Endothelial cell of umbilical vein (primary cell): ENCODE data around the gene SCIMP. TPM values are rescaled to one million over a fixed set of nuclear protein-coding genes. Genes with fewer than 3 reads are reported as not detected.

Experiments
- BruUV-seq: library from RNA; stranded (reverse); fragments of 400-500 nt; replicated peaks from 2 replicates; lab custom pipeline; 2021; lab: Mats Ljungman, UMichigan
- CTCF ChIA-PET: fragments of 300-600, 350-600 bp; sonication (Branson Sonifier 250); formaldehyde crosslinking; loops from one replicate; lab custom pipeline; 2021; ENCODE audit warnings: antibody characterized with exemption, inconsistent platforms; lab: Charles Lee
- POLR2A ChIA-PET: fragments of 300-600, 350-600 bp; sonication (Branson Sonifier 250); formaldehyde crosslinking; loops from one replicate; lab custom pipeline; 2021; ENCODE audit warnings: antibody characterized with exemption, inconsistent platforms; lab: Charles Lee
- DNase-seq: peaks from one replicate; pipeline ENCODE4 v3.0.0-alpha.2; 2011; ENCODE audit warnings: low read depth, low spot score
- FAIRE-seq: peaks from 2 replicates; lab custom pipeline; 2011; peaks lifted over from hg19 to GRCh38; lab: Jason Lieb, UNC
- H2AFZ ChIP-seq: 2 replicates; pipeline ENCODE4 v1.6.0; 2012; ENCODE audit warnings: low read depth, low read length, control low read depth, inconsistent platforms
- H3K27ac ChIP-seq: 2 replicates; pipeline ENCODE4 v1.5.1; 2011; ENCODE audit warnings: low read depth, mild to moderate bottlenecking, control low read depth, low read length, moderate library complexity; ENCODE audit not compliant: insufficient read depth
- H3K27me3 ChIP-seq, 2 experiments: 2 replicates each; pipeline versions ENCODE4 v1.6.0 to v1.6.1; 2011; ENCODE audit warnings: low read length in 2 of 2, mixed read lengths in 1 of 2; ENCODE audit not compliant: control insufficient read depth in 2 of 2, insufficient read depth in 2 of 2
- H3K36me3 ChIP-seq, 2 experiments: 2 replicates in 1 of 2; 3 replicates in 1 of 2; pipeline ENCODE4 v1.5.1; 2011; ENCODE audit warnings: low read length in 2 of 2, mild to moderate bottlenecking in 1 of 2, moderate library complexity in 1 of 2; ENCODE audit not compliant: control insufficient read depth in 2 of 2, insufficient read depth in 2 of 2; ENCODE audit errors: extremely low read depth in 1 of 2
- H3K4me1 ChIP-seq: 3 replicates; pipeline ENCODE4 v1.5.1; 2011; ENCODE audit warnings: mild to moderate bottlenecking, low read length; ENCODE audit not compliant: control insufficient read depth, insufficient read depth; ENCODE audit errors: extremely low read depth
- H3K4me2 ChIP-seq: 2 replicates; pipeline ENCODE4 v1.6.1; 2011; ENCODE audit warnings: low read length, control low read depth, mixed read lengths; ENCODE audit not compliant: insufficient read depth
- H3K4me3 ChIP-seq, 3 experiments: fragments of 200-600 bp in 1 of 3; sonication (generic), shearing (Covaris generic) in 1 of 3; replicated peaks in 1 of 3; 2 replicates each; pipeline ENCODE4 v1.5.1; 2011 to 2016; ENCODE audit warnings: control low read depth in 3 of 3, low read length in 3 of 3, mild to moderate bottlenecking in 2 of 3, inconsistent platforms in 1 of 3, low read depth in 1 of 3, moderate library complexity in 1 of 3; ENCODE audit not compliant: insufficient read depth in 1 of 3
- H3K79me2 ChIP-seq: 2 replicates; pipeline ENCODE4 v1.6.0; 2012; ENCODE audit warnings: low read length, inconsistent platforms; ENCODE audit not compliant: control insufficient read depth, insufficient read depth
- H3K9ac ChIP-seq: replicated peaks from 2 replicates; pipeline ENCODE3; 2011; ENCODE audit warnings: low read length, control low read depth; ENCODE audit not compliant: insufficient read depth; ENCODE audit errors: extremely low read depth
- H3K9me1 ChIP-seq: replicated peaks from 3 replicates; pipeline ENCODE4 v1.6.0; 2011; ENCODE audit warnings: mild to moderate bottlenecking, low read length; ENCODE audit not compliant: control insufficient read depth, insufficient read depth; ENCODE audit errors: extremely low read depth
- H3K9me3 ChIP-seq: replicated peaks from 2 replicates; pipeline ENCODE4 v1.5.1; 2012; ENCODE audit warnings: low read length, inconsistent platforms; ENCODE audit not compliant: control insufficient read depth, insufficient read depth
- H4K20me1 ChIP-seq: replicated peaks from 2 replicates; pipeline ENCODE3; 2011; ENCODE audit warnings: mild to moderate bottlenecking, low read length; ENCODE audit not compliant: control insufficient read depth, insufficient read depth; ENCODE audit errors: extremely low read depth
- CTCF ChIP-seq, 2 donors: IDR thresholded peaks; 1 replicate in 1 of 2; 2 replicates in 1 of 2; pipeline ENCODE4 v1.5.1; 2011; ENCODE audit warnings: low read length in 2 of 2, mild to moderate bottlenecking in 2 of 2, moderate library complexity in 2 of 2, control low read depth in 1 of 2, inconsistent platforms in 1 of 2, low read depth in 1 of 2; ENCODE audit not compliant: insufficient read depth in 1 of 2; ENCODE audit errors: extremely low read depth in 1 of 2
- EZH2 ChIP-seq: IDR thresholded peaks from 2 replicates; pipeline ENCODE4 v1.6.1; 2012; ENCODE audit warnings: borderline replicate concordance, low read depth, mild to moderate bottlenecking, moderate library complexity, low read length, inconsistent platforms; ENCODE audit not compliant: severe bottlenecking
- FOS ChIP-seq: IDR thresholded peaks from 2 replicates; pipeline ENCODE4 v1.6.1; 2011; ENCODE audit warnings: mild to moderate bottlenecking, low read length, moderate library complexity, borderline replicate concordance; ENCODE audit not compliant: insufficient read depth
- JUN ChIP-seq: IDR thresholded peaks from 2 replicates; pipeline ENCODE4 v1.6.1; 2011; ENCODE audit warnings: borderline replicate concordance, low read depth; ENCODE audit not compliant: insufficient read length, insufficient read depth
- POLR2A ChIP-seq: IDR thresholded peaks from 2 replicates; pipeline ENCODE4 v1.6.1; 2012; ENCODE audit warnings: low read depth, mild to moderate bottlenecking, control low read depth, low read length
- dilution Hi-C: fragments of 300-500 bp; cut with MboI; formaldehyde crosslinking; loops from one replicate; pipeline ENCODE4 v1.15.0; 2019; ENCODE audit warnings: low sequenced_read_pairs; ENCODE audit not compliant: extremely low pct_ligation_motif_present
- intact Hi-C: fragments of 100-400 bp; cut with micrococcal nuclease; formaldehyde crosslinking; loops from one replicate; pipeline ENCODE4 v1.10.0; 2022
- polyA plus RNA-seq, 4 experiments: library from polyadenylated mRNA; depleted of rRNA in 3 of 4; stranded (reverse) in 3 of 4; unstranded in 1 of 4; fragments of >200 nt; gene quantifications; 2 replicates each; pipeline versions ENCODE4 v1.2.1 to v1.2.3, GENCODE V29; 2011 to 2012; ENCODE audit warnings: missing spikeins in 1 of 4
- total RNA-seq: library from RNA; stranded (reverse); gene quantifications from 2 replicates; pipeline ENCODE4 v1.2.3, GENCODE V29; 2021

The SCIMP gene
- total and polyA plus RNA-seq, 2 donors (not counting 3 experiments of a cell fraction or from before 2014, with no cell fraction given) = not detected

- Histone ChIP-seq H3K27me3 (no peaks in the 10 kb centered on the region), H3K27ac (no peak overlapping the region), H3K4me2 (no peak overlapping the region), H3K36me3 (no peaks in the 10 kb centered on the region), H3K9me1 (no peaks in the 10 kb centered on the region), H3K4me3 (no peak overlapping the region), H2AFZ (no peak overlapping the region), H3K9ac (no peak overlapping the region), H4K20me1 (no peaks in the 10 kb centered on the region), H3K79me2 (no peaks in the 10 kb centered on the region), H3K9me3 (no peaks in the 10 kb centered on the region), H3K4me1 (no peaks in the 10 kb centered on the region)
- POLR2A ChIA-PET = no interaction called here
- CTCF ChIA-PET = interaction anchor here (0.9 kb wide), 1 partner anchor 13 kb away, joined by 3 read pairs; no protein-coding TSS in a partner anchor
- FAIRE-seq (no peak), DNase-seq (no peak)
- dilution Hi-C loops = no loop called here
- intact Hi-C loops = no loop called here
- TF ChIP-seq JUN (no peak), FOS (no peak), POLR2A (no peak), EZH2 (no peak), CTCF (IDR thresholded peaks at IDR 0.05; ENCODE audit: extremely low read depth in 1 of 2, insufficient read depth in 1 of 2, low read depth in 1 of 2, low read length in 2 of 2) (no peak)
- BruUV-seq = no TSS peak
Measured at GRCh38 chr17:5209396-5209795, 25.3 kb downstream of the SCIMP start.

- no peaks in the 10 kb centered on the region for H4K20me1 ChIP-seq
- CTCF ChIA-PET = no interaction called here
- no peak overlapping the region for H3K27ac ChIP-seq
- H3K9me3 ChIP-seq = no peaks in the 10 kb centered on the region
- no peak for FAIRE-seq
- no peaks in the 10 kb centered on the region for H3K36me3 ChIP-seq
- H3K4me2 ChIP-seq = no peak overlapping the region
- no peak for DNase-seq
- POLR2A ChIA-PET = no interaction called here
- BruUV-seq = no TSS peak
- dilution Hi-C loops (no loop called here), intact Hi-C loops (no loop called here)
- H3K9ac ChIP-seq = no peak overlapping the region
- TF ChIP-seq EZH2 (no peak), FOS (peak; percentile 25)
- no peak overlapping the region for H3K4me3 ChIP-seq
- H3K79me2 ChIP-seq = no peaks in the 10 kb centered on the region
- H2AFZ ChIP-seq = no peak overlapping the region
- no peaks in the 10 kb centered on the region for H3K9me1 ChIP-seq
- H3K27me3 ChIP-seq = no peaks in the 10 kb centered on the region
- no peaks in the 10 kb centered on the region for H3K4me1 ChIP-seq
Measured at GRCh38 chr17:5203908-5204294, 30.8 kb downstream of the SCIMP start.
